Posterior cingulate gyrus (tissue), 11 donors: ENCODE data around the gene RAE1.

ENCODE experiments used
- DNase-seq, 10 donors: peaks; one replicate each; pipeline versions ENCODE4 v3.0.0 to v3.0.0-alpha.2; 2020 to 2021; ENCODE audit warnings: mixed read lengths in 3 of 10
- intact Hi-C: fragments of 100-400 bp; cut with DNase I; formaldehyde crosslinking; loops from one replicate; pipeline ENCODE4 v1.15.1; 2023

Gene RAE1

GRCh38 chr20:57421253-57422220 is 70.5 kb downstream of the RAE1 start:
- peak in 3 of 10 donors; percentile 32 to 70 (median 66) for DNase-seq
- intact Hi-C loops: no loop called here

DNA sequence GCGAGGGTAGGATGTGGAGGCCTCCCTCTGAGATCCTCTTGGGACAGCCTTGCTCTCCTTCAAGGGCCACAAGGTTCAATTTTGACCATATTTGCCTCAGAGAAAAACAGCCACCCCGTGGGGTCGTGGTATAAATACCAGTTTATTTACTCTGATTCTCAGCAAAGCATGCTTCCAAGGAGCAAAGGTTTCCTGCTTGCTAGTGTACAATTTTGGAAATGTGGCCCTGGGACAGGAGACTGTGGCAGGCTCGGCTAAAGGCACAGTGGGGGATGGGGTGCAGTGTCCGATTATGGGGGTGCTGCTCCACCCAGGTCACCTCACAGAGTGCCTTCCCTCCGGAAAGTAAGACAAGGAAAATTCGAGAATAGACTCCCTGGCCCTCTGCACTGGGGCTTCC is 71.2 kb downstream of the RAE1 start:
- intact Hi-C loops: no loop called here
- DNase-seq: peak in 2 of 10 donors; percentile 22 to 45

DNA sequence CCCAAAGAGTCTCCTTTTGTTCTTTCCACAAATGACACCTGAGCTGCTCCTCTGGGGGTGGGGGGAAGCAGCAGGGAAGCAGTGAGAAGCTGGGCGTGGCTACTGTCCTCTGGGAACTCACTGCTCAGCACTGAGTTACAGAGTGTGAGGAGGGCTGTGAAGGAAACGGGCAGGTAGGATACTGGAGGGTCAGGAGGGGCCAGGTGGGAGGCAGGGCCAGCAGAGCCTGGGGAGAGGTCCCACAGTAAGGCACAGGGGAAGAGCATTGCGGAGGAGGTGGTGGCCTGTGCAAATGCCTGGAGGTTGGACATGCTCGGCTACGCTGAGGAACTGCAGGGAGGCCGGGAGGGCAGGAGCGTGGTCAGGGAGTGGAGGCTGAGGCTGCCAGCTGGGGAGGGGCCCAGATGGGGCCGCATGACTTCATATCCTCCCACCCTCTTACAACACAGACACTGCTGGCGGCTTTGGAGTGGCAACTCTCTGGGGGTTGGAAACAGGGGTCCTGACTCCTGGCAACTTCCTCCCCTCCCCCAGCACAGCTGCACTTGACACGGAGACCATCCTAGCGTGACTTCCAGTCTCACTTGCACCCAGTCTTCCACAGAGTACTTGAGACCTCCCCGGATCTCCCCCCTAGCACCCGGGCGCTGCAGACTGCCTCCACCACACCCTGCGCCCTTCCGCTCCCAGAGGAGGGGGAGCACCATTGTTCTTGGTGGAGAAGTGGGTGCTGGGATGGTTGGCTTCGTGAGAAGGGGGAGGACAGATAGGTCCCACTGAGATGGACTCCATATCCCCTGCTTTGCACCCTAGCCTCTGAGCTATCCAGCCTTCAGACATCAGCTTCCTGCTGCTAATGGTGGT is 74.3 kb downstream of the RAE1 start:
- intact Hi-C loops: no loop called here
- peak in 3 of 10 donors; percentile 60 to 68 (median 66) for DNase-seq

GRCh38 chr20:57426271-57426689 is 75.2 kb downstream of the RAE1 start:
- intact Hi-C loops: no loop called here
- peak in 3 of 10 donors; percentile 33 to 65 (median 39) for DNase-seq

- intact Hi-C loops: no loop called here
- DNase-seq: peak in 3 of 10 donors; percentile 54 to 78 (median 55)
These were observed 75.8 kb downstream of the RAE1 start for GRCh38 chr20:57426831-57427230.

DNA sequence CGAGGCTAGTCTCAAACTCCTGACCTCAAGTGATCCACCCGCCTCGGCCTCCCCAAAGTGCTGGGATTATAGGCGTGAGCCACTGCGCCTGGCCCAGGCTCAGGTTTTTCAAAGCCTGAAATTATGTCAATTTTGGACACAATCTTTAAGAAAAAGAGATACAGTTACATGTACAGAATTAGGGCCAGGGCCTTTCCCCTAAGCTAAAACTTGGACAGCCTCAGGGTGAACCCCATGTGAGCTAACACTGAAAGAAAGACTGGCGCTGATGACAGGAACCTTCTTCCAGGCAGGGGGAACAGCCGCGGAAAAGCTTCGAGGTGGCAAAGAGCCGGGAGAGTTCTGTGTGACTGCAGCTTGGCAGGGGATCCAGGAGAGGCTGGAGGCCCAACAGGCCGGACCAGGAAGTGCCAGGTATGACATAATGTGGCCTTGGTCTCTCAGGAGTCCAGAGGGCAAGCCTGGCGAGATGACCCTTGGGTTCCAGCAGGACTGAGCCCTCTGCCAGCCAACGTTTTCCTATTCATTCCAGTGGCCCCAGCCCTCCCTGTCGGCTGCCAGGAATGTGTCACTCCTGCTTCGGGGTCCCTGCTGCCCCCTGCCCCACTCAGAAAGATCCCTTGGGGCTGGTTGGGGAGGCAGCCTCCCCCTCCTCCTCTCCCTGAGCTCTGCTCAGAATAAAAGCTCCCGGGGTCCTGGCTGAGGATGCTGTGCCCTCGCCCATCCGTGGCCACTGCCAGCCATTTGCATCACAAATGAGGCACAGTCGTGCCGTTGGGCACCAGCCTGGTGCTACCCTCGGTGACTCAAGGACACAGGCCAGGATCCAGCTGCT is 77.5 kb downstream of the RAE1 start:
- intact Hi-C loops: no loop called here

More for the DNA sequence above, 77.5 kb downstream of the RAE1 start:
- peak; percentile 13 to 92 (median 56) for DNase-seq
